ENCODE data around the gene PIMREG.

- no peak for TF ChIP-seq POLR2A (IDR thresholded peaks at IDR 0.05; ENCODE audit: low read depth, low read length)
- TF ChIP-seq POLR2AphosphoS5 (IDR thresholded peaks at IDR 0.05; ENCODE audit: low read depth, low read length) = no peak
- TF ChIP-seq TAF1 (IDR thresholded peaks at IDR 0.05; ENCODE audit: low read depth, low read length) = no peak
- TF ChIP-seq PAX5 (IDR thresholded peaks at IDR 0.05; ENCODE audit: insufficient read depth, low read length, severe bottlenecking) = no peak
- no peak for TF ChIP-seq POU2F2 (IDR thresholded peaks at IDR 0.05; ENCODE audit: low read depth, low read length)
Measured at GRCh38 chr17:6435051-6435450, 9.2 kb upstream of the PIMREG start, which contains the start of gene AIPL1.

Data from GM12891 (cell line).